ENCODE measurements around the gene METTL15. TPM values are rescaled to one million over a fixed set of nuclear protein-coding genes. Genes with fewer than 3 reads are reported as not detected.

METTL15 gene
- total RNA-seq, 1 donor from 2014 or later: 14.7 TPM

GRCh38 chr11:28296426-28296825 lies 188.2 kb downstream of the METTL15 start:
- no peaks in the 10 kb centered on the region for H3K9me3 ChIP-seq
- no peak overlapping the region for H3K27ac ChIP-seq
- no peak for TF ChIP-seq POLR2A (IDR thresholded peaks at IDR 0.05)
- TF ChIP-seq POLR2AphosphoS5 (IDR thresholded peaks at IDR 0.05; ENCODE audit: insufficient read depth in 1 of 2, low read depth in 1 of 2): no peak
- TF ChIP-seq CTCF (IDR thresholded peaks at IDR 0.05): no peak
- peaks cover 0 to 11% of the 10 kb centered on the region in 2 donors for H3K36me3 ChIP-seq
- no peaks in the 10 kb centered on the region for H3K27me3 ChIP-seq
- H3K4me1 ChIP-seq: no peaks in the 10 kb centered on the region
- no peak overlapping the region for H3K4me3 ChIP-seq
- DNase-seq (ENCODE audit: extremely low spot score in 2 of 2): no peak
- intact Hi-C loops (cut with DNase I): no loop called here

- intact Hi-C loops (cut with DNase I): no loop called here
These were observed 190.0 kb downstream of the METTL15 start for GRCh38 chr11:28298209-28298608.

GRCh38 chr11:28303477-28304191 lies 195.4 kb downstream of the METTL15 start:
- H3K4me1 ChIP-seq: no peaks in the 10 kb centered on the region
- H3K27me3 ChIP-seq: no peaks in the 10 kb centered on the region
- H3K4me3 ChIP-seq: no peak overlapping the region
- intact Hi-C loops (cut with DNase I): no loop called here
- H3K27ac ChIP-seq: no peak overlapping the region
- no peaks in the 10 kb centered on the region for H3K36me3 ChIP-seq
- no peak for DNase-seq (ENCODE audit: extremely low spot score in 2 of 2)
- no peak for TF ChIP-seq POLR2AphosphoS5 (IDR thresholded peaks at IDR 0.05; ENCODE audit: insufficient read depth in 1 of 2, low read depth in 1 of 2)
- TF ChIP-seq POLR2A (IDR thresholded peaks at IDR 0.05): no peak
- no peak for TF ChIP-seq CTCF (IDR thresholded peaks at IDR 0.05)
- H3K9me3 ChIP-seq: no peaks in the 10 kb centered on the region

More at GRCh38 chr11:28298209-28298608, 190.0 kb downstream of the METTL15 start:
- H3K4me3 ChIP-seq: no peak overlapping the region
- no peaks in the 10 kb centered on the region for H3K27me3 ChIP-seq
- H3K27ac ChIP-seq: no peak overlapping the region
- no peak for DNase-seq (ENCODE audit: extremely low spot score in 2 of 2)
- peaks cover 0 to 11% of the 10 kb centered on the region in 2 donors for H3K36me3 ChIP-seq
- no peaks in the 10 kb centered on the region for H3K4me1 ChIP-seq
- H3K9me3 ChIP-seq: no peaks in the 10 kb centered on the region
- TF ChIP-seq CTCF (IDR thresholded peaks at IDR 0.05): no peak

GRCh38 chr11:28315440-28315839 lies 207.3 kb downstream of the METTL15 start:
- no peak overlapping the region for H3K27ac ChIP-seq
- intact Hi-C loops (cut with DNase I): no loop called here

More at GRCh38 chr11:28315440-28315839, 207.3 kb downstream of the METTL15 start:
- TF ChIP-seq CTCF (IDR thresholded peaks at IDR 0.05): no peak
- Histone ChIP-seq H3K4me1 (no peaks in the 10 kb centered on the region), H3K36me3 (no peaks in the 10 kb centered on the region), H3K9me3 (no peaks in the 10 kb centered on the region), H3K27me3 (no peaks in the 10 kb centered on the region), H3K4me3 (no peak overlapping the region)
- DNase-seq (ENCODE audit: extremely low spot score in 2 of 2): no peak

All from vagina (tissue), 2 donors.